CD14-positive monocyte (primary cell): Measurements from ENCODE around the gene PCBP3. TPM values are rescaled to one million over a fixed set of nuclear protein-coding genes. Genes with fewer than 3 reads are reported as not detected.

Source experiments
- DNase-seq, 3 donors: peaks; one replicate each; pipeline ENCODE4 v3.0.0-alpha.2; 2011 to 2022
- H2AFZ ChIP-seq: 2 replicates; pipeline ENCODE4 v1.6.0; 2012; ENCODE audit warnings: mild to moderate bottlenecking, low read depth, low read length, inconsistent platforms; ENCODE audit not compliant: insufficient read depth, poor library complexity, severe bottlenecking
- H3K27ac ChIP-seq, 2 donors: 1 replicate in 1 of 2; 2 replicates in 1 of 2; pipeline ENCODE4 v1.5.1; 2012 to 2013; ENCODE audit warnings: low read length in 2 of 2, control low read depth in 1 of 2, inconsistent platforms in 1 of 2, low read depth in 1 of 2, mild to moderate bottlenecking in 1 of 2
- H3K27me3 ChIP-seq, 2 donors: one replicate each; pipeline versions ENCODE4 v1.6.0 to v1.6.1; 2011 to 2013; ENCODE audit warnings: low read length in 2 of 2; ENCODE audit not compliant: control insufficient read depth in 2 of 2, insufficient read depth in 2 of 2
- H3K36me3 ChIP-seq, 2 donors: replicated peaks in 1 of 2; 1 replicate in 1 of 2; 2 replicates in 1 of 2; pipeline versions ENCODE4 v1.5.1 to v1.6.1; 2012 to 2013; ENCODE audit warnings: low read length in 2 of 2, control low read depth in 1 of 2, inconsistent platforms in 1 of 2, mild to moderate bottlenecking in 1 of 2; ENCODE audit not compliant: insufficient read depth in 2 of 2, control insufficient read depth in 1 of 2
- H3K4me1 ChIP-seq, 2 donors: 1 replicate in 1 of 2; 2 replicates in 1 of 2; pipeline versions ENCODE4 v1.5.1 to v1.6.1; 2012 to 2013; ENCODE audit warnings: low read length in 2 of 2, control low read depth in 1 of 2, inconsistent platforms in 1 of 2, mild to moderate bottlenecking in 1 of 2, moderate library complexity in 1 of 2; ENCODE audit not compliant: insufficient read depth in 2 of 2, control insufficient read depth in 1 of 2
- H3K4me2 ChIP-seq: replicated peaks from 2 replicates; pipeline ENCODE3; 2012; ENCODE audit warnings: low read length, moderate library complexity, mild to moderate bottlenecking; ENCODE audit not compliant: poor library complexity, severe bottlenecking; ENCODE audit errors: extremely low read depth
- H3K4me3 ChIP-seq, 3 experiments: fragments of 200-600 bp in 1 of 3; sonication (generic) in 1 of 3; replicated peaks in 1 of 3; 1 replicate in 2 of 3; 2 replicates in 1 of 3; pipeline ENCODE4 v1.5.1; 2011 to 2013; ENCODE audit warnings: low read length in 3 of 3, mild to moderate bottlenecking in 3 of 3, control low read depth in 2 of 3, low read depth in 2 of 3, inconsistent platforms in 1 of 3, moderate library complexity in 1 of 3
- H3K79me2 ChIP-seq: 2 replicates; pipeline ENCODE4 v1.6.0; 2012; ENCODE audit warnings: mild to moderate bottlenecking, control low read depth, inconsistent platforms, low read length, moderate library complexity; ENCODE audit not compliant: insufficient read depth
- H3K9ac ChIP-seq: 2 replicates; pipeline ENCODE4 v1.6.0; 2017; ENCODE audit warnings: low read length, mild to moderate bottlenecking; ENCODE audit not compliant: insufficient read depth, poor library complexity, severe bottlenecking
- H3K9me3 ChIP-seq, 2 donors: replicated peaks in 1 of 2; 1 replicate in 1 of 2; 2 replicates in 1 of 2; pipeline versions ENCODE4 v1.5.1 to v1.6.1; 2012 to 2013; ENCODE audit warnings: low read length in 2 of 2, control low read depth in 1 of 2; ENCODE audit not compliant: control insufficient read depth in 1 of 2, insufficient read depth in 1 of 2
- H4K20me1 ChIP-seq: 2 replicates; pipeline ENCODE4 v1.6.0; 2012; ENCODE audit warnings: mild to moderate bottlenecking, low read length, control low read depth, moderate library complexity; ENCODE audit not compliant: insufficient read depth
- H3K27ac Mint-ChIP-seq, 7 donors: one replicate each; pipeline ENCODE4 v1.8.0; 2020; ENCODE audit warnings: mild to moderate bottlenecking in 7 of 7, mixed read lengths in 7 of 7, moderate library complexity in 6 of 7, inconsistent platforms in 2 of 7
- H3K27me3 Mint-ChIP-seq, 3 donors: one replicate each; pipeline ENCODE4 v1.8.0; 2021 to 2022; ENCODE audit warnings: low read depth in 3 of 3, mild to moderate bottlenecking in 3 of 3, mixed read lengths in 3 of 3, moderate library complexity in 3 of 3, inconsistent platforms in 1 of 3
- H3K36me3 Mint-ChIP-seq, 2 donors: one replicate each; pipeline ENCODE4 v1.8.0; 2020; ENCODE audit warnings: mixed read lengths in 2 of 2, inconsistent platforms in 1 of 2, mild to moderate bottlenecking in 1 of 2
- H3K4me1 Mint-ChIP-seq: one replicate; pipeline ENCODE4 v1.8.0; 2020; ENCODE audit warnings: mild to moderate bottlenecking, mixed read lengths
- H3K4me3 Mint-ChIP-seq, 2 donors: one replicate each; pipeline ENCODE4 v1.8.0; 2020; ENCODE audit warnings: mild to moderate bottlenecking in 2 of 2, mixed read lengths in 2 of 2, moderate library complexity in 1 of 2
- H3K9me3 Mint-ChIP-seq, 7 donors: one replicate each; pipeline ENCODE4 v1.8.0; 2020 to 2022; ENCODE audit warnings: mixed read lengths in 7 of 7, mild to moderate bottlenecking in 6 of 7, moderate library complexity in 6 of 7, inconsistent platforms in 2 of 7
- CTCF ChIP-seq: fragments of 200-600 bp; IDR thresholded peaks from one replicate; pipeline ENCODE4 v1.8.0; 2022; ENCODE audit warnings: antibody characterized with exemption, mild to moderate bottlenecking
- WGBS: methylation state at CpG from one replicate; pipeline ENCODE4 v1.1.5; 2013; ENCODE audit warnings: missing lambda C conversion rate; ENCODE audit not compliant: insufficient coverage; 5-methylcytosine and 5-hydroxymethylcytosine counted together
- intact Hi-C, 2 donors: fragments of 100-400 bp; cut with micrococcal nuclease; formaldehyde crosslinking; loops; one replicate each; pipeline versions ENCODE4 v1.15.0 to v1.15.1; 2023
- polyA plus RNA-seq, 3 donors: library from polyadenylated mRNA; depleted of rRNA in 1 of 3; unstranded in 2 of 3; stranded (reverse) in 1 of 3; fragments of 300-500 nt in 2 of 3; fragments of >200 nt in 1 of 3; fragmentation: Illumina TruSeq in 2 of 3; gene quantifications; 1 replicate in 2 of 3; 2 replicates in 1 of 3; pipeline ENCODE4 v1.2.3, GENCODE V29; 2012 to 2021

PCBP3 gene
- polyA plus RNA-seq, 3 donors: 0.34 to 0.49 TPM; not detected in 1

GRCh38 chr21:45877171-45877438, 233.6 kb downstream of the PCBP3 start:
- no peak for TF ChIP-seq CTCF
- H3K4me3 Mint-ChIP-seq: no peak overlapping the region
- intact Hi-C loops: no loop called here
- H3K27ac Mint-ChIP-seq: no peak overlapping the region
- Histone ChIP-seq H3K4me3 (no peak overlapping the region), H3K79me2 (no peaks in the 10 kb centered on the region), H3K27me3 (no peaks in the 10 kb centered on the region), H2AFZ (no peak overlapping the region), H3K4me2 (no peak overlapping the region), H3K36me3 (no peaks in the 10 kb centered on the region), H3K9me3 (no peaks in the 10 kb centered on the region), H3K27ac (no peak overlapping the region), H3K9ac (no peak overlapping the region), H4K20me1 (no peaks in the 10 kb centered on the region), H3K4me1 (peaks cover 5 to 7% of the 10 kb centered on the region in 2 donors)
- peaks cover 22% of the 10 kb centered on the region for H3K4me1 Mint-ChIP-seq
- H3K27me3 Mint-ChIP-seq: peaks cover 5 to 7% (median 6%) of the 10 kb centered on the region in 3 donors
- 57% methylated on average over 3 of the region's 6 CpGs for WGBS
- H3K9me3 Mint-ChIP-seq: no peaks in the 10 kb centered on the region
- H3K36me3 Mint-ChIP-seq: no peaks in the 10 kb centered on the region
- no peak for DNase-seq

GRCh38 chr21:45877821-45878469, 234.4 kb downstream of the PCBP3 start:
- Histone ChIP-seq H4K20me1 (no peaks in the 10 kb centered on the region), H3K79me2 (no peaks in the 10 kb centered on the region), H3K4me1 (peaks cover 5 to 7% of the 10 kb centered on the region in 2 donors), H3K9ac (no peak overlapping the region), H3K4me3 (no peak overlapping the region), H3K9me3 (no peaks in the 10 kb centered on the region), H2AFZ (no peak overlapping the region), H3K4me2 (no peak overlapping the region), H3K27me3 (no peaks in the 10 kb centered on the region), H3K36me3 (no peaks in the 10 kb centered on the region), H3K27ac (no peak overlapping the region)
- TF ChIP-seq CTCF: no peak
- Mint-ChIP-seq H3K4me3 (no peak overlapping the region), H3K27ac (no peak overlapping the region), H3K27me3 (peaks cover 4 to 7% (median 5%) of the 10 kb centered on the region in 3 donors), H3K4me1 (peaks cover 23% of the 10 kb centered on the region), H3K36me3 (no peaks in the 10 kb centered on the region), H3K9me3 (no peaks in the 10 kb centered on the region)
- intact Hi-C loops: no loop called here
- WGBS: 83% methylated on average over 7 of the region's 9 CpGs
- DNase-seq: no peak
